H9 (cell line): ENCODE data around the gene PRKCB. TPM values are rescaled to one million over a fixed set of nuclear protein-coding genes. Genes with fewer than 3 reads are reported as not detected.

Experiments
- DNase-seq: peaks from one replicate; pipeline ENCODE4 v3.0.0-alpha.2; 2017
- H2AFZ ChIP-seq: one replicate; pipeline ENCODE4 v1.6.1; 2013; ENCODE audit warnings: mild to moderate bottlenecking, low read length, control low read depth, moderate library complexity
- H2AK5ac ChIP-seq: 2 replicates; pipeline ENCODE4 v1.6.1; 2013; ENCODE audit warnings: low read length, control low read depth, mixed read lengths; ENCODE audit not compliant: insufficient read length
- H2BK120ac ChIP-seq: one replicate; pipeline ENCODE4 v1.6.1; 2013; ENCODE audit warnings: low read depth, mild to moderate bottlenecking, low read length, control low read depth, inconsistent platforms; ENCODE audit not compliant: poor library complexity, severe bottlenecking
- H2BK12ac ChIP-seq: 2 replicates; pipeline ENCODE4 v1.6.1; 2013; ENCODE audit warnings: low read length, control low read depth, mixed read lengths, low read depth; ENCODE audit not compliant: insufficient read length
- H2BK15ac ChIP-seq: 2 replicates; pipeline ENCODE4 v1.6.1; 2013; ENCODE audit warnings: low read depth, low read length, control low read depth
- H2BK20ac ChIP-seq: one replicate; pipeline ENCODE4 v1.6.1; 2013; ENCODE audit warnings: low read depth, mild to moderate bottlenecking, low read length, control low read depth, inconsistent platforms; ENCODE audit not compliant: poor library complexity, severe bottlenecking
- H2BK5ac ChIP-seq: 2 replicates; pipeline ENCODE4 v1.6.1; 2013; ENCODE audit warnings: low read length, control low read depth, mixed read lengths; ENCODE audit not compliant: insufficient read length
- H3K14ac ChIP-seq: 2 replicates; pipeline ENCODE4 v1.6.1; 2013; ENCODE audit warnings: low read length, control low read depth; ENCODE audit not compliant: insufficient read depth
- H3K18ac ChIP-seq: 2 replicates; pipeline ENCODE4 v1.6.1; 2013; ENCODE audit warnings: low read depth, mild to moderate bottlenecking, mixed read lengths, low read length, control low read depth; ENCODE audit not compliant: insufficient read length
- H3K23ac ChIP-seq: 2 replicates; pipeline ENCODE4 v1.6.1; 2013; ENCODE audit warnings: low read length, control low read depth, mixed read lengths, low read depth; ENCODE audit not compliant: insufficient read length
- H3K23me2 ChIP-seq: 2 replicates; pipeline ENCODE4 v1.6.1; 2013; ENCODE audit warnings: low read depth, mild to moderate bottlenecking, mixed read lengths, low read length, control low read depth; ENCODE audit not compliant: insufficient read length, poor library complexity, severe bottlenecking
- H3K27ac ChIP-seq: 2 replicates; pipeline ENCODE4 v1.5.1; 2013; ENCODE audit warnings: low read length, control low read depth, mixed read lengths, low read depth; ENCODE audit not compliant: insufficient read length
- H3K27me3 ChIP-seq: 2 replicates; pipeline ENCODE4 v1.6.1; 2013; ENCODE audit warnings: low read length, control low read depth, inconsistent platforms; ENCODE audit not compliant: insufficient read depth
- H3K4ac ChIP-seq: 2 replicates; pipeline ENCODE4 v1.6.1; 2013; ENCODE audit warnings: low read depth, mild to moderate bottlenecking, control low read depth, inconsistent platforms, low read length, moderate library complexity
- H3K4me1 ChIP-seq: 2 replicates; pipeline ENCODE4 v1.6.1; 2013; ENCODE audit warnings: low read length, control low read depth, inconsistent platforms; ENCODE audit not compliant: insufficient read depth
- H3K4me2 ChIP-seq: 2 replicates; pipeline ENCODE4 v1.6.1; 2013; ENCODE audit warnings: low read length, control low read depth, mixed read lengths; ENCODE audit not compliant: insufficient read length, insufficient read depth
- H3K56ac ChIP-seq: 2 replicates; pipeline ENCODE4 v1.6.1; 2013; ENCODE audit warnings: low read depth, mild to moderate bottlenecking, mixed read lengths, low read length, control low read depth; ENCODE audit not compliant: insufficient read length
- H3K79me1 ChIP-seq: 2 replicates; pipeline ENCODE4 v1.6.1; 2013; ENCODE audit warnings: low read depth, mild to moderate bottlenecking, moderate library complexity, low read length, control low read depth, inconsistent platforms; ENCODE audit not compliant: insufficient read depth, poor library complexity, severe bottlenecking
- H3K79me2 ChIP-seq: 2 replicates; pipeline ENCODE4 v1.6.1; 2013; ENCODE audit warnings: low read length, control low read depth, inconsistent platforms; ENCODE audit not compliant: insufficient read depth
- H3K9ac ChIP-seq: 2 replicates; pipeline ENCODE4 v1.6.1; 2013; ENCODE audit warnings: low read length, control low read depth, mixed read lengths; ENCODE audit not compliant: insufficient read length; ENCODE audit errors: extremely low read depth
- H3K9me3 ChIP-seq: one replicate; pipeline ENCODE4 v1.6.1; 2013; ENCODE audit warnings: low read depth, low read length, inconsistent platforms; ENCODE audit not compliant: control insufficient read depth
- H3T11ph ChIP-seq: one replicate; pipeline ENCODE4 v1.6.1; 2013; ENCODE audit warnings: mild to moderate bottlenecking, low read length, control low read depth, inconsistent platforms
- H4K20me1 ChIP-seq: one replicate; pipeline ENCODE4 v1.6.1; 2013; ENCODE audit not compliant: control insufficient read depth, insufficient read length, insufficient read depth
- H4K5ac ChIP-seq: 2 replicates; pipeline ENCODE4 v1.6.1; 2013; ENCODE audit warnings: low read depth, mild to moderate bottlenecking, mixed read lengths, low read length, control low read depth; ENCODE audit not compliant: insufficient read length
- H4K8ac ChIP-seq: replicated peaks from 2 replicates; pipeline ENCODE4 v1.6.1; 2013; ENCODE audit warnings: low read length, control low read depth, mixed read lengths, low read depth; ENCODE audit not compliant: insufficient read length
- H4K91ac ChIP-seq: 2 replicates; pipeline ENCODE4 v1.6.1; 2013; ENCODE audit warnings: low read depth, mild to moderate bottlenecking, moderate library complexity, mixed read lengths, low read length, control low read depth; ENCODE audit not compliant: insufficient read length
- H3K27ac Mint-ChIP-seq, 3 experiments: 2 replicates in 2 of 3; 3 replicates in 1 of 3; pipeline ENCODE4 v1.8.0; 2020 to 2021; ENCODE audit warnings: mixed read lengths in 3 of 3, mild to moderate bottlenecking in 1 of 3, moderate library complexity in 1 of 3
- H3K27me3 Mint-ChIP-seq: 2 replicates; pipeline ENCODE4 v1.8.0; 2021; ENCODE audit warnings: low read depth, mild to moderate bottlenecking, moderate library complexity, mixed read lengths
- H3K36me3 Mint-ChIP-seq, 3 experiments: 2 replicates in 2 of 3; 3 replicates in 1 of 3; pipeline ENCODE4 v1.8.0; 2020 to 2021; ENCODE audit warnings: low read depth in 3 of 3, mixed read lengths in 3 of 3; ENCODE audit not compliant: insufficient read depth in 1 of 3
- H3K4me1 Mint-ChIP-seq, 2 experiments: 2 replicates each; pipeline ENCODE4 v1.8.0; 2020; ENCODE audit warnings: mixed read lengths in 2 of 2
- H3K4me3 Mint-ChIP-seq, 2 experiments: 2 replicates in 1 of 2; 3 replicates in 1 of 2; pipeline ENCODE4 v1.8.0; 2020 to 2021; ENCODE audit warnings: mild to moderate bottlenecking in 2 of 2, mixed read lengths in 2 of 2, moderate library complexity in 1 of 2
- H3K9me3 Mint-ChIP-seq, 2 experiments: 2 replicates in 1 of 2; 3 replicates in 1 of 2; pipeline ENCODE4 v1.8.0; 2020; ENCODE audit warnings: mild to moderate bottlenecking in 2 of 2, mixed read lengths in 2 of 2, moderate library complexity in 1 of 2
- CTCF ChIP-seq: fragments of 200-600 bp; sonication (generic); conservative IDR thresholded peaks from 3 replicates; pipeline ENCODE4 v1.8.0; 2021; ENCODE audit warnings: antibody characterized with exemption, mild to moderate bottlenecking
- WGBS: extraction: QIAGEN DNeasy Blood & Tissue Kit; methylation state at CpG from one replicate; pipeline ENCODE4 v1.1.7; 2013; ENCODE audit warnings: missing lambda C conversion rate, low lambda C conversion rate, mixed read lengths; ENCODE audit not compliant: insufficient read length; ENCODE audit errors: extremely low coverage; 5-methylcytosine and 5-hydroxymethylcytosine counted together
- total RNA-seq: library from RNA; stranded (reverse); gene quantifications from 2 replicates; pipeline ENCODE4 v1.2.1, GENCODE V29; 2021

PRKCB gene
- total RNA-seq, 1 experiment from 2014 or later = 7.0 TPM

GRCh38 chr16:23960081-23960885 lies 124.5 kb downstream of the PRKCB start:
- H3K79me2 ChIP-seq = no peaks in the 10 kb centered on the region
- no peak overlapping the region for H3K4me3 Mint-ChIP-seq
- no peak overlapping the region for H2BK5ac ChIP-seq
- no peak overlapping the region for H3K18ac ChIP-seq
- H3K4ac ChIP-seq = no peak overlapping the region
- no peak for TF ChIP-seq CTCF
- no peak overlapping the region for H3K4me2 ChIP-seq
- H2AK5ac ChIP-seq = no peak overlapping the region
- peaks cover 7 to 15% of the 10 kb centered on the region in 2 experiments for H3K4me1 Mint-ChIP-seq
- H3K4me1 ChIP-seq = no peaks in the 10 kb centered on the region; the same call in 1 of the 2 replicates
- H4K91ac ChIP-seq = no peak overlapping the region
- DNase-seq = no peak
- H3K14ac ChIP-seq = no peak overlapping the region; the same call in 1 of the 2 replicates
- H3K27me3 Mint-ChIP-seq = peaks cover 19% of the 10 kb centered on the region
- no peaks in the 10 kb centered on the region for H3K79me1 ChIP-seq
- no peaks in the 10 kb centered on the region for H3K23me2 ChIP-seq
- H3K9me3 Mint-ChIP-seq = no peaks in the 10 kb centered on the region
- H4K5ac ChIP-seq = no peak overlapping the region
- H3K27me3 ChIP-seq = no peaks in the 10 kb centered on the region
- no CpG with 5 or more reads among the region's 5 CpGs for WGBS
- no peak overlapping the region for H2BK12ac ChIP-seq
- no peak overlapping the region for H2BK120ac ChIP-seq
- no peaks in the 10 kb centered on the region for H4K20me1 ChIP-seq
- H4K8ac ChIP-seq = no peak overlapping the region
- H2BK15ac ChIP-seq = no peak overlapping the region
- no peak overlapping the region; a peak in 1 of 7 replicates for H3K27ac Mint-ChIP-seq
- no peaks in the 10 kb centered on the region for H3K9me3 ChIP-seq
- no peak overlapping the region for H2AFZ ChIP-seq
- no peak overlapping the region for H3K27ac ChIP-seq
- H3T11ph ChIP-seq = no peak overlapping the region
- H3K9ac ChIP-seq = no peak overlapping the region
- H3K36me3 Mint-ChIP-seq = no peaks in the 10 kb centered on the region
- no peak overlapping the region for H2BK20ac ChIP-seq
- H3K56ac ChIP-seq = no peak overlapping the region
- H3K23ac ChIP-seq = no peak overlapping the region
